Transverse colon (tissue), 4 donors: ENCODE data around the gene GRIN2A. TPM values are rescaled to one million over a fixed set of nuclear protein-coding genes. Genes with fewer than 3 reads are reported as not detected.

Experiments used
- DNase-seq: peaks from one replicate; pipeline ENCODE4 v3.0.0-alpha.2; 2019
- H3K27ac ChIP-seq, 4 donors: fragments of 200-600 bp; sonication (generic); 2 replicates each; pipeline ENCODE4 v1.5.1; 2016 to 2018; ENCODE audit warnings: inconsistent platforms in 4 of 4
- H3K27me3 ChIP-seq: fragments of 200-600 bp; sonication (generic); 2 replicates; pipeline ENCODE4 v1.5.1; 2017; ENCODE audit warnings: inconsistent platforms
- H3K36me3 ChIP-seq, 4 donors: fragments of 200-600 bp; sonication (generic); 2 replicates each; pipeline ENCODE4 v1.5.1; 2017 to 2019; ENCODE audit warnings: inconsistent platforms in 4 of 4
- H3K4me1 ChIP-seq, 4 donors: fragments of 200-600 bp; sonication (generic); 2 replicates each; pipeline ENCODE4 v1.5.1; 2017 to 2020; ENCODE audit warnings: inconsistent platforms in 4 of 4
- H3K4me3 ChIP-seq, 4 donors: fragments of 200-600 bp; sonication (generic); 1 replicate in 1 of 4; 2 replicates in 3 of 4; pipeline versions ENCODE4 v1.5.1 to v1.6.1; 2017 to 2019; ENCODE audit warnings: inconsistent platforms in 4 of 4
- H3K9me3 ChIP-seq, 2 donors: fragments of 200-600 bp; sonication (generic); 2 replicates each; pipeline ENCODE4 v1.5.1; 2017 to 2019; ENCODE audit warnings: inconsistent platforms in 2 of 2
- EP300 ChIP-seq: sonication (generic); formaldehyde crosslinking; IDR thresholded peaks from one replicate; pipeline ENCODE4 v1.6.1; 2017; ENCODE audit warnings: antibody characterized with exemption, low read depth
- POLR2A ChIP-seq: fragments of 450-650 bp; IDR thresholded peaks from one replicate; pipeline ENCODE4 v1.6.1; 2016; ENCODE audit warnings: antibody characterized with exemption, mild to moderate bottlenecking, moderate library complexity
- POLR2AphosphoS5 ChIP-seq, 3 donors: sonication (generic); formaldehyde crosslinking; IDR thresholded peaks; one replicate each; pipeline ENCODE4 v1.6.1; 2016; ENCODE audit warnings: antibody characterized with exemption in 3 of 3
- WGBS, 2 donors: methylation state at CpG; one replicate each; pipeline ENCODE4 v1.1.5; 2018; ENCODE audit warnings: low coverage in 1 of 2; 5-methylcytosine and 5-hydroxymethylcytosine counted together
- in situ Hi-C, 4 donors: fragments of 200-750 bp; cut with MboI; loops; one replicate each; pipeline versions ENCODE4 v1.15.0 to v1.15.1; 2017; ENCODE audit warnings: low sequenced_read_pairs in 3 of 4, low pct_ligation_motif_present in 1 of 4, low pct_unique_long_range_greater_than_20kb in 1 of 4
- intact Hi-C: fragments of 100-400 bp; cut with DNase I; formaldehyde crosslinking; loops from one replicate; pipeline ENCODE4 v1.15.1; 2023; ENCODE audit warnings: low total_unique reads
- total RNA-seq, 4 donors: library from RNA; depleted of rRNA; stranded (reverse); fragments of >200 nt; gene quantifications; one replicate each; pipeline ENCODE4 v1.1.0, GENCODE V29; 2016
- TF ChIP-seq, protein P1 (sequence below), 5 experiments: fragments of 200-600 bp in 3 of 5; fragments of 450-650 bp in 2 of 5; sonication (generic) in 3 of 5; IDR thresholded peaks; 1 replicate in 2 of 5; 2 replicates in 3 of 5; pipeline ENCODE4 v1.5.1; 2016 to 2017; ENCODE audit warnings: antibody characterized with exemption in 5 of 5, inconsistent platforms in 3 of 5, mild to moderate bottlenecking in 2 of 5, moderate library complexity in 1 of 5

GRIN2A gene
- total RNA-seq, 4 donors from 2014 or later = 0.14 to 0.37 (median 0.18) TPM

DNA sequence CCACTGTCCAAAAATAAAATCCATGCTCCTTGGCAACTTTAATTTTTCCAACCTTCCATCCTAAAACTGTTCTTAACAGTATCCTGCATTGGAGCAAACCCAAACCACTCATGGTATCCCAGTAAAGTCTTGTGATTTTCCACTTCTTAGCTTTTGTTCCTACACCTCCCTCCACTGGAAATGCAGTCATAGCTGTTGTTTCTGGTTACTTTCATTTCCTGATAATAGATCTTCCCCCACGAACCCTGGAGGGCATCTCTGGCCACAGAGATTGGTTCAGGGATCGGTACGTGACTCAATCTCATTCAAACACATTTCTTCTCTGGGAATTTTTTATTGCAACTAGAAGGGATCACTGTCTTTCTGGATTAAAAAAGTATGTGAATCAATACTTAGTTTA, 276.0 kb downstream of the GRIN2A start:
- Histone ChIP-seq H3K36me3 (no peaks in the 10 kb centered on the region), H3K4me3 (no peak overlapping the region), H3K27ac (no peak overlapping the region), H3K4me1 (no peaks in the 10 kb centered on the region), H3K27me3 (no peaks in the 10 kb centered on the region), H3K9me3 (no peaks in the 10 kb centered on the region)
- WGBS, 2 donors = 59 to 61% methylated on average over 3 of the region's 3 CpGs
- in situ Hi-C loops (no loop called here), intact Hi-C loops (no loop called here)
- DNase-seq = no peak
- TF ChIP-seq EP300 = no peak
- TF ChIP-seq POLR2A = no peak
- TF ChIP-seq POLR2AphosphoS5 (IDR thresholded peaks at IDR 0.05) = no peak
- TF ChIP-seq, protein P1, sequence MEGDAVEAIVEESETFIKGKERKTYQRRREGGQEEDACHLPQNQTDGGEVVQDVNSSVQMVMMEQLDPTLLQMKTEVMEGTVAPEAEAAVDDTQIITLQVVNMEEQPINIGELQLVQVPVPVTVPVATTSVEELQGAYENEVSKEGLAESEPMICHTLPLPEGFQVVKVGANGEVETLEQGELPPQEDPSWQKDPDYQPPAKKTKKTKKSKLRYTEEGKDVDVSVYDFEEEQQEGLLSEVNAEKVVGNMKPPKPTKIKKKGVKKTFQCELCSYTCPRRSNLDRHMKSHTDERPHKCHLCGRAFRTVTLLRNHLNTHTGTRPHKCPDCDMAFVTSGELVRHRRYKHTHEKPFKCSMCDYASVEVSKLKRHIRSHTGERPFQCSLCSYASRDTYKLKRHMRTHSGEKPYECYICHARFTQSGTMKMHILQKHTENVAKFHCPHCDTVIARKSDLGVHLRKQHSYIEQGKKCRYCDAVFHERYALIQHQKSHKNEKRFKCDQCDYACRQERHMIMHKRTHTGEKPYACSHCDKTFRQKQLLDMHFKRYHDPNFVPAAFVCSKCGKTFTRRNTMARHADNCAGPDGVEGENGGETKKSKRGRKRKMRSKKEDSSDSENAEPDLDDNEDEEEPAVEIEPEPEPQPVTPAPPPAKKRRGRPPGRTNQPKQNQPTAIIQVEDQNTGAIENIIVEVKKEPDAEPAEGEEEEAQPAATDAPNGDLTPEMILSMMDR (IDR thresholded peaks at IDR 0.05) = no peak

DNA sequence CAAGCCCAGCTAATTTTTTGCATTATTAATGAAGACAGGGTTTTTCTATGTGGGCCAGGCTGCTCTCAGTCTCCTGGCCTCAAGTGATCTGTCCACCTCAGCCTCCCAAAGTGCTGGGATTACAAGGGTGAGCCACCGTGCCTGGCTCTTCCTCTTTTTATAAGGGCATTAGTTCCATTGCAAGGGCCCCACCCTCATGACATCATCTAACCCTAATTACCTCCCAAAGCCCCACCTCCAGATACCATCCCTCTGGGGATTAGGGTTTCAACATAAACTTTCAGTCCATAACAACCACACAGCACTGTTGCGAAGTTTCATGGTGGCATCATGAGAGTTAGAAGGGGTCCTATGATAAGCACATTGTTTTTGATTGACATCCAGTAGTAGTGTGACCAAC, 277.7 kb downstream of the GRIN2A start:
- WGBS, 2 donors = 0 to 74% methylated on average over 1 to 2 of the region's 2 CpGs
- no peak overlapping the region for H3K4me3 ChIP-seq
- H3K36me3 ChIP-seq = no peaks in the 10 kb centered on the region
- H3K4me1 ChIP-seq = no peaks in the 10 kb centered on the region
- no peak overlapping the region for H3K27ac ChIP-seq
- DNase-seq = no peak
- no peaks in the 10 kb centered on the region for H3K27me3 ChIP-seq
- intact Hi-C loops (no loop called here), in situ Hi-C loops (no loop called here)
- TF ChIP-seq EP300 = no peak
- no peak for TF ChIP-seq POLR2A
- TF ChIP-seq, protein P1 (IDR thresholded peaks at IDR 0.05) = no peak
- TF ChIP-seq POLR2AphosphoS5 (IDR thresholded peaks at IDR 0.05) = no peak
- no peaks in the 10 kb centered on the region for H3K9me3 ChIP-seq

DNA sequence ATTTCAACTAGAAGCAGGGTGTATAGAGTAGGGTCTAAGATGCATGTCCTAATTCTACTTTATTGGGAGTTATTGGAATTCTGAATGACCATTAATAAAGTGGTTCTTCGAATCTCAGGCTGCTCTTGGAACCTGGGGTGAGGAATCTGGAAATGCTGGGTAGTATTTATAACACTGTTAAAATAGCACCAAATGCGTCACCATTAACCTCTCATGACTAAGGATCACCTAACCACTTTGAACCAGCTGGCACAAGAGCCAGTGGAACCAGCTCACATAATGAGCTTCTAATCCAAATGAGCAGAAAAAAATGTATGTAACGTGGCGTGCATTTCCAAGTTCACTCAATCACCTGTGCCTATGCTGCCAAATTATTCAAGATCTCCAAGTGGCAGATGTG, 281.7 kb downstream of the GRIN2A start:
- 77 to 81% methylated on average over 3 to 4 of the region's 4 CpGs for WGBS, 2 donors
- no peak overlapping the region for H3K4me3 ChIP-seq
- no peak overlapping the region for H3K27ac ChIP-seq
- H3K4me1 ChIP-seq = no peaks in the 10 kb centered on the region
- intact Hi-C loops (no loop called here), in situ Hi-C loops (no loop called here)
- no peak for DNase-seq
- H3K36me3 ChIP-seq = no peaks in the 10 kb centered on the region
- H3K27me3 ChIP-seq = no peaks in the 10 kb centered on the region
- no peaks in the 10 kb centered on the region for H3K9me3 ChIP-seq
- TF ChIP-seq EP300 (no peak), POLR2AphosphoS5 (IDR thresholded peaks at IDR 0.05) (no peak), POLR2A (no peak)
- TF ChIP-seq, protein P1 (IDR thresholded peaks at IDR 0.05) = no peak

DNA sequence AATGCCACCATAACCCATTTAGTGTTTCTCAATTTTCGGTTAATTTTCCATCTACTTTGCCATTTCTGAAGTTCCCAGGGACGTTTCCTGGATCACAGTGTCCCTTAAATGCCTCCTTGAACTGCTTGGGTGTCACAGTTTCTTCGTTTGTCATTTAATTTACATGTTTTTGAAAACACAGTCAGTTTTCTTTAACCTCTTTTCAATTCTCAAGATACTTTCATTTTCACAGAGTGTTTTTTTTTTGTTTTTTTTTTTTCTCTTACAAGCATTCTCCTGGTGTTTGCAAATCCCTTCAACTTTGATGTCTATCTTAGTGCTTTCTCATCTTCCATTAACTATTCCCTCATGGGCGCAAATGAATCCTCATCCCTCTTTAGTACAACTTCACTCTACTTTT, 283.7 kb downstream of the GRIN2A start:
- TF ChIP-seq POLR2AphosphoS5 (IDR thresholded peaks at IDR 0.05) (no peak), POLR2A (no peak), EP300 (no peak)
- TF ChIP-seq, protein P1 (IDR thresholded peaks at IDR 0.05) = no peak
- intact Hi-C loops = no loop called here
- Histone ChIP-seq H3K27ac (no peak overlapping the region), H3K36me3 (no peaks in the 10 kb centered on the region), H3K4me3 (no peak overlapping the region), H3K4me1 (no peaks in the 10 kb centered on the region), H3K27me3 (no peaks in the 10 kb centered on the region), H3K9me3 (no peaks in the 10 kb centered on the region)
- in situ Hi-C loops = no loop called here
- 50 to 53% methylated on average over 4 of the region's 4 CpGs for WGBS, 2 donors
- no peak for DNase-seq
